ENCODE results near the gene FAM162A. TPM values are rescaled to one million over a fixed set of nuclear protein-coding genes. Genes with fewer than 3 reads are reported as not detected.
"Not testable (repeated sequence)": the region's sequence is repeated elsewhere in the genome, so short reads cannot be mapped to it uniquely, and the experiment has no call there.

FAM162A gene
- total RNA-seq, 4 donors from 2014 or later = 28.6 to 40.3 (median 33.4) TPM

GRCh38 chr3:122421101-122421500, 37.1 kb downstream of the FAM162A start:
- peaks cover 15% of the 10 kb centered on the region for H3K36me3 ChIP-seq
- DNase-seq (ENCODE audit: low spot score in 2 of 2) = no peak
- no peaks in the 10 kb centered on the region for H3K27me3 ChIP-seq
- TF ChIP-seq EP300 (IDR thresholded peaks at IDR 0.05) = no peak
- H3K9me3 ChIP-seq = no peaks in the 10 kb centered on the region
- 74% methylated on average over 4 of the region's 4 CpGs for WGBS
- H3K4me3 ChIP-seq = no peak overlapping the region
- peaks cover 11% of the 10 kb centered on the region for H3K4me1 ChIP-seq
- H3K27ac ChIP-seq = no peak overlapping the region

DNA sequence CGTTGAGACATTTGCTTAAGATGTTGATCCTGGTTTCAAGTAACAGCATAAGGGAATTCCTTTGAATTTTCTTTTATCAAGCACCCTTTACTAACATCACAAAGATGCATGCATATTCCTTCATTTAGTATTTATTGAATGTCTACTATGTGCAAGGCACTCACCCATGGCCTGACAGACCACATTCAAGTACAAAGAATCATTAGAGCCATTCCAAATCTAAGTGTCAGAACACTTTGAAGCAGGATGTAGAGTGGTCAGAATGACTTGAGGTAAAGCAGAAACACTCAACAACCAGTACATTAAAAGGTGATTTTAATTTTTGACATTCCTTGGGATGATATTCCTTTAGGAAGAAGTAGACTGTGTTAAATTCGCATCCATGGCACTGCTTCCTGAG, 37.9 kb downstream of the FAM162A start:
- Histone ChIP-seq H3K4me3 (no peak overlapping the region), H3K27ac (no peak overlapping the region), H3K9me3 (no peaks in the 10 kb centered on the region), H3K27me3 (no peaks in the 10 kb centered on the region), H3K4me1 (peaks cover 9% of the 10 kb centered on the region), H3K36me3 (peaks cover 23% of the 10 kb centered on the region)
- DNase-seq (ENCODE audit: low spot score in 2 of 2) = no peak
- TF ChIP-seq EP300 (IDR thresholded peaks at IDR 0.05) (no peak), POLR2A (IDR thresholded peaks at IDR 0.05) (no peak), POLR2AphosphoS5 (IDR thresholded peaks at IDR 0.05) (no peak)
- TF ChIP-seq, protein P1, sequence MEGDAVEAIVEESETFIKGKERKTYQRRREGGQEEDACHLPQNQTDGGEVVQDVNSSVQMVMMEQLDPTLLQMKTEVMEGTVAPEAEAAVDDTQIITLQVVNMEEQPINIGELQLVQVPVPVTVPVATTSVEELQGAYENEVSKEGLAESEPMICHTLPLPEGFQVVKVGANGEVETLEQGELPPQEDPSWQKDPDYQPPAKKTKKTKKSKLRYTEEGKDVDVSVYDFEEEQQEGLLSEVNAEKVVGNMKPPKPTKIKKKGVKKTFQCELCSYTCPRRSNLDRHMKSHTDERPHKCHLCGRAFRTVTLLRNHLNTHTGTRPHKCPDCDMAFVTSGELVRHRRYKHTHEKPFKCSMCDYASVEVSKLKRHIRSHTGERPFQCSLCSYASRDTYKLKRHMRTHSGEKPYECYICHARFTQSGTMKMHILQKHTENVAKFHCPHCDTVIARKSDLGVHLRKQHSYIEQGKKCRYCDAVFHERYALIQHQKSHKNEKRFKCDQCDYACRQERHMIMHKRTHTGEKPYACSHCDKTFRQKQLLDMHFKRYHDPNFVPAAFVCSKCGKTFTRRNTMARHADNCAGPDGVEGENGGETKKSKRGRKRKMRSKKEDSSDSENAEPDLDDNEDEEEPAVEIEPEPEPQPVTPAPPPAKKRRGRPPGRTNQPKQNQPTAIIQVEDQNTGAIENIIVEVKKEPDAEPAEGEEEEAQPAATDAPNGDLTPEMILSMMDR (IDR thresholded peaks at IDR 0.05) = no peak
- WGBS = 85% methylated on average over 2 of the region's 2 CpGs

GRCh38 chr3:122427857-122428471, 44.0 kb downstream of the FAM162A start:
- H3K36me3 ChIP-seq = peaks cover 60% of the 10 kb centered on the region

DNA sequence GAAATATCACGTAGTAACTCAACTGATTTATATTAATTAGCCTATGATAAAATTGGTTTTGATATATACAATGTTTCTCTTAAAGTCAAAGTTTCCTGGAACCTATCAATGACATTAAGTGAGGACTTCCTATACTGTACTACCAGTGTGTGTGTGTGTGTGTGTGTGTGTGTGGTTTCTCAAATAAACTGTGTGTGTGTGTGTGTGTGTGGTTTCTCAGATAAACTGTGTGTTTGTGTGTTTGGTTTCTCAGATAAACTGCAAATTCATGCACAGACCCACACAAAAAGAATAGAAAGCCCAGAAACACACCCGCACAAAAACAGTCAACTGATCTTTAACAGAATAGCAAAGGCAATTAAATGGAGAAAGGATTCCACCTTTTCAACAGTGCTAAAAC, 46.4 kb downstream of the FAM162A start:
- H3K27me3 ChIP-seq = no peaks in the 10 kb centered on the region
- WGBS = 93% methylated on average over 2 of the region's 2 CpGs
- DNase-seq (ENCODE audit: low spot score in 2 of 2) = no peak
- H3K36me3 ChIP-seq = peaks cover 63% of the 10 kb centered on the region
- TF ChIP-seq, protein P1 (IDR thresholded peaks at IDR 0.05) = no peak
- H3K4me1 ChIP-seq = no peaks in the 10 kb centered on the region
- H3K27ac ChIP-seq = no peak overlapping the region
- no peak overlapping the region for H3K4me3 ChIP-seq
- H3K9me3 ChIP-seq = no peaks in the 10 kb centered on the region

More at GRCh38 chr3:122427857-122428471, 44.0 kb downstream of the FAM162A start:
- H3K4me3 ChIP-seq = no peak overlapping the region
- H3K27me3 ChIP-seq = no peaks in the 10 kb centered on the region
- WGBS = 83% methylated on average over 2 of the region's 2 CpGs
- DNase-seq (ENCODE audit: low spot score in 2 of 2) = no peak
- no peak overlapping the region for H3K27ac ChIP-seq
- H3K4me1 ChIP-seq = no peaks in the 10 kb centered on the region
- TF ChIP-seq POLR2AphosphoS5 (IDR thresholded peaks at IDR 0.05) (no peak), EP300 (IDR thresholded peaks at IDR 0.05) (no peak), POLR2A (IDR thresholded peaks at IDR 0.05) (no peak)
- TF ChIP-seq, protein P1 (IDR thresholded peaks at IDR 0.05) = no peak
- no peaks in the 10 kb centered on the region for H3K9me3 ChIP-seq

DNA sequence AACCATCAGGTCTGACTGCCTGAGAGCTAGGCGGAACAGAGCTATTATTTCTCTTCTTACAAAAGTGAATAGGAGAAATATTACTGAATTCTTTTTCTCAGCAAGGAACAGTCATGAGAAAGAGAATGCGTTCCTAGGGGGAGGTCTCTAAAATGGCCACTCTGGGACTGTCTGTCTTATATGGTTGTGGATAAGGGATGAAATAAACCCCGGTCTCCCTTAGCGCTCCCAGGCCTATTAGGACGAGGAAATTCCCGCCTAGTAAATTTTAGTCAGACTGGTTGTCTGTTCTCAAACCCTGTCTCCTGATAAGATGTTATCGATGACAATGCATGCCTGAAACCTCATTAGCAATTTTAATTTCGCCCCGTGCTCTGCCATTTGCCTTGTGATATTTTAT, 52.0 kb downstream of the FAM162A start:
- Histone ChIP-seq H3K36me3 (peaks cover 76% of the 10 kb centered on the region), H3K4me1 (no peaks in the 10 kb centered on the region), H3K27me3 (no peaks in the 10 kb centered on the region), H3K27ac (no peak overlapping the region), H3K4me3 (no peak overlapping the region), H3K9me3 (no peaks in the 10 kb centered on the region)
- 95% methylated on average over 9 of the region's 9 CpGs for WGBS
- DNase-seq (ENCODE audit: low spot score in 2 of 2) = no peak
- TF ChIP-seq EP300 (IDR thresholded peaks at IDR 0.05) (no peak), POLR2AphosphoS5 (IDR thresholded peaks at IDR 0.05) (no peak), POLR2A (IDR thresholded peaks at IDR 0.05) (no peak)
- TF ChIP-seq, protein P1 (IDR thresholded peaks at IDR 0.05) = no peak

DNA sequence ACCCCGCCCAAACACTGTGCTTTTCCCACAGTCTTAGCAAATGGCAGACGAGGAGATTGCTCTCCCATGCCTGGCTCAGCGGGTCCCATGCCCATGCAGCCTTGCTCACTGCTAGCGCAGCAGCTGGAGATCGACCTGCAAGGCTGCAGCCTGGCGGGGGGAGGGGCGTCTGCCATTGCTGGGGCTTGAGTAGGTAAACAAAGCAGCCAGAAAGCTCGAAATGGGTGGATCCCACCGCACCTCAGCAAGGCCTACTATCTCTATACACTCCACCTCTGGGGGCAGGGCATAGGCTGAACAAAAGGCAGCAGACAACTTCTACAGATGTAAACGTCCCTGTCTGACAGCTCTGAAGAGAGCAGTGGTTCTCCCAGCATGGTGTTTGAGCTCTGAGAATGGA, 59.1 kb downstream of the FAM162A start:
- TF ChIP-seq POLR2A (IDR thresholded peaks at IDR 0.05) (no peak), EP300 (IDR thresholded peaks at IDR 0.05) (no peak), POLR2AphosphoS5 (IDR thresholded peaks at IDR 0.05) (no peak)
- TF ChIP-seq, protein P1 (IDR thresholded peaks at IDR 0.05) = no peak
- Histone ChIP-seq H3K27ac (no peak overlapping the region), H3K9me3 (no peaks in the 10 kb centered on the region), H3K4me3 (no peak overlapping the region), H3K27me3 (no peaks in the 10 kb centered on the region), H3K4me1 (no peaks in the 10 kb centered on the region), H3K36me3 (peaks cover 75% of the 10 kb centered on the region)
- no peak for DNase-seq (ENCODE audit: low spot score in 2 of 2)
- WGBS = 74% methylated on average over 5 of the region's 10 CpGs

GRCh38 chr3:122443762-122444490, 59.9 kb downstream of the FAM162A start:
- 69% methylated on average over 11 of the region's 11 CpGs for WGBS
- not testable (repeated sequence) for DNase-seq (ENCODE audit: low spot score in 2 of 2); H3K4me1 ChIP-seq

DNA sequence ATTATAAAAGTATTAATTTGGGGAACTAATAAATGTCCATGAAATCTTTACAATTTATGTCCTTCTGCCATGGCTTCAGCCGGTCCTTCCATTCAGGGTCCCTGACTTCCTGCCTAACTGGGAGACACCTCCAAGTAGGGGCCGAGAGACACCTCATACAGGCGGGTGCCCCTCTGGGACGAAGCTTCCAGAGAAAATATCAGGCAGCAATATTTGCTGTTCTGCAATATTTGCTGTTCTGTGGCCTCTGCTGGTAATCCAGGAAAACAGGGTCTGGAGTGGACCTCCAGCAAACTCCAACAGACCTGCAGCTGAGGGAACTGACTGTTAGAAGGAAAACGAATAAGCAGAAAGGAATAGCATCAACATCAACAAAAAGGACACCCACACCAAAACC, 60.5 kb downstream of the FAM162A start:
- not testable (repeated sequence) for H3K9me3 ChIP-seq; H3K4me3 ChIP-seq; H3K27me3 ChIP-seq; DNase-seq (ENCODE audit: low spot score in 2 of 2); H3K4me1 ChIP-seq; H3K27ac ChIP-seq
- peaks cover 75% of the 10 kb centered on the region for H3K36me3 ChIP-seq
- WGBS = 95% methylated on average over 5 of the region's 5 CpGs

More at GRCh38 chr3:122443762-122444490, 59.9 kb downstream of the FAM162A start:
- not testable (repeated sequence) for H3K27me3 ChIP-seq, H3K27ac ChIP-seq, H3K4me3 ChIP-seq, H3K9me3 ChIP-seq
- H3K36me3 ChIP-seq = peaks cover 75% of the 10 kb centered on the region

Measured in suprapubic skin (tissue), 4 donors.